Measurements from ENCODE around the gene OVCH1. TPM values are rescaled to one million over a fixed set of nuclear protein-coding genes. Genes with fewer than 3 reads are reported as not detected.

The OVCH1 gene
- total RNA-seq, 1 experiment from 2014 or later, result not detected

DNA sequence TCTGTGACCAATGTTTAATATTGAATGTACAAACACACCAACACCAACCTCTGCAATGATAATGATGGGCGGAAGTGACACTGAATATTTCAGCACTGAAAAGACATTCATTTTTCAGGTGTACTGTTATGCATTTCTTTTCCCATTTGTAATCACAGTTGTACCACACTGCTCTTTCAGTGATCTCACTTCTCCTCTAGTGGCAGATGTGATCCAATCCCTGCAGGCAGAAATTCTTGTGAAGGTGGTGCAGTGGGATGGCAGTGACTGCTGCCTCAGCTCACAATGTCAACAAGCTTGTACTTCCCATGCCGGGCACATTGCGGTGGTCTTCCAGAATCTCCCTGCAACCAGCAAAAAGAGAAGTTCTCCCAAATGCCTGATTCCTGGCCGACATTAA lies 93.5 kb downstream of the OVCH1 start:
- Histone ChIP-seq H3K27ac (no peak overlapping the region), H3K79me2 (ENCODE audit: low read depth) (no peaks in the 10 kb centered on the region), H2AFZ (no peak overlapping the region), H3K4me3 (no peak overlapping the region), H3K36me3 (ENCODE audit: low read depth) (no peaks in the 10 kb centered on the region), H4K20me1 (ENCODE audit: insufficient read depth) (no peaks in the 10 kb centered on the region), H3K4me2 (no peak overlapping the region), H3F3A (ENCODE audit: insufficient read depth, low read depth) (no peaks in the 10 kb centered on the region), H3K27me3 (ENCODE audit: insufficient read depth, low read depth) (no peaks in the 10 kb centered on the region), H3K9me2 (ENCODE audit: insufficient read depth) (no peaks in the 10 kb centered on the region), H3K9me3 (ENCODE audit: insufficient read depth, low read depth) (no peaks in the 10 kb centered on the region), H3K4me1 (replicated peaks; ENCODE audit: insufficient read depth) (no peaks in the 10 kb centered on the region)
- intact Hi-C loops (cut with micrococcal nuclease; ENCODE audit: unreplicated experiment), result no loop called here
- no peak for DNase-seq
- BruUV-seq (replicated peaks), result no TSS peak
- TF ChIP-seq, protein P1, sequence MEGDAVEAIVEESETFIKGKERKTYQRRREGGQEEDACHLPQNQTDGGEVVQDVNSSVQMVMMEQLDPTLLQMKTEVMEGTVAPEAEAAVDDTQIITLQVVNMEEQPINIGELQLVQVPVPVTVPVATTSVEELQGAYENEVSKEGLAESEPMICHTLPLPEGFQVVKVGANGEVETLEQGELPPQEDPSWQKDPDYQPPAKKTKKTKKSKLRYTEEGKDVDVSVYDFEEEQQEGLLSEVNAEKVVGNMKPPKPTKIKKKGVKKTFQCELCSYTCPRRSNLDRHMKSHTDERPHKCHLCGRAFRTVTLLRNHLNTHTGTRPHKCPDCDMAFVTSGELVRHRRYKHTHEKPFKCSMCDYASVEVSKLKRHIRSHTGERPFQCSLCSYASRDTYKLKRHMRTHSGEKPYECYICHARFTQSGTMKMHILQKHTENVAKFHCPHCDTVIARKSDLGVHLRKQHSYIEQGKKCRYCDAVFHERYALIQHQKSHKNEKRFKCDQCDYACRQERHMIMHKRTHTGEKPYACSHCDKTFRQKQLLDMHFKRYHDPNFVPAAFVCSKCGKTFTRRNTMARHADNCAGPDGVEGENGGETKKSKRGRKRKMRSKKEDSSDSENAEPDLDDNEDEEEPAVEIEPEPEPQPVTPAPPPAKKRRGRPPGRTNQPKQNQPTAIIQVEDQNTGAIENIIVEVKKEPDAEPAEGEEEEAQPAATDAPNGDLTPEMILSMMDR (conservative IDR thresholded peaks at IDR 0.05), result no peak
- no peak for TF ChIP-seq EZH2 (IDR thresholded peaks at IDR 0.05; ENCODE audit: low read depth)
- CTCF ChIA-PET, result no interaction called here
- POLR2A ChIA-PET (ENCODE audit: unreplicated experiment), result no interaction called here

DNA sequence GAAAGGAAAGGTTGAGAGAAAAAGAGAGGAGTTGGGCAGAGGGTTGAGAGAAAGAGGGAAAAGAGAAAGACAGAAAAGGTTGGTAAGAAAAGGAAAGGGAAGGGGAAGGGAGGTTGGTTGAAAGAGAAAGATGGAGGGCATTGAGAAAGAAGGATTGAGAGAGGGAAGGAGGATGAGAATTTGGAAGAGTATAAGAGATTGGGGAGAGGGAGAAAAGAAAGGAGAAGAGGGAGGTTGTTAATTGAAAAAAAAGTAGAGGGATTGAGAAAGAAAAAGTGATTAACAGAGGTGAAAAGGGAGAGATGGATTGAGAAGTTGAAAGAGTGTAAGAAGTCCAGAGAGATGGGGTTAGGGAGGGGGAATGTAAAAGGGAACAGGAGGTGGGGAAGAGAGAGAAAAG lies 95.0 kb downstream of the OVCH1 start:
- CTCF ChIA-PET, result no interaction called here

DNA sequence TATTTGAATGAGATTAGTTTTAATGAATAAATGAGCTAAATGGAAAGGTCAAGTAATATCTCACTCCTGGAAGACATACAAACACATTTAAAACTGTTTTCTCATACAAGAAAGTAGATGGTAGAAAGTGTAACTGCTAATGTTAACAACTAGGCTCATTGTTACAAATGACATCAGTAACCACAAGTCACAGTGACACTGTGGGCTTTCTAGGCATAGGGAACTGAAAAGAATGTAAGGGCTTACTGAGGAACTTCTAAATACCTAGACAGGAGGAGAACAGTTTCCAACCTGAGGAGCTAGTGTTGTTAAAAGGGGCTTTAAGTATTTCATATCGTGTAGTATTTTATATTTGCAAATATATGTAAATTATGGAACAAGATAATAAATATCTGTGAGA lies 99.0 kb downstream of the OVCH1 start:
- no TSS peak for BruUV-seq (replicated peaks)
- H3K27ac ChIP-seq, result no peak overlapping the region
- POLR2A ChIA-PET (ENCODE audit: unreplicated experiment), result interaction anchor here (0.7 kb wide), 1 partner anchor 1371 kb away, joined by 3 read pairs; no protein-coding TSS in a partner anchor

More for the DNA sequence above, 95.0 kb downstream of the OVCH1 start:
- Histone ChIP-seq H3K4me3 (no peak overlapping the region), H4K20me1 (ENCODE audit: insufficient read depth) (no peaks in the 10 kb centered on the region), H3K4me2 (no peak overlapping the region), H3K36me3 (ENCODE audit: low read depth) (no peaks in the 10 kb centered on the region), H3K9me2 (ENCODE audit: insufficient read depth) (no peaks in the 10 kb centered on the region), H3K27me3 (ENCODE audit: insufficient read depth, low read depth) (no peaks in the 10 kb centered on the region), H3F3A (ENCODE audit: insufficient read depth, low read depth) (no peaks in the 10 kb centered on the region), H3K27ac (no peak overlapping the region), H3K4me1 (replicated peaks; ENCODE audit: insufficient read depth) (no peaks in the 10 kb centered on the region), H3K9me3 (ENCODE audit: insufficient read depth, low read depth) (no peaks in the 10 kb centered on the region), H3K79me2 (ENCODE audit: low read depth) (no peaks in the 10 kb centered on the region), H2AFZ (peak overlapping the region; percentile 6; the same call in 1 of the 2 replicates)
- intact Hi-C loops (cut with micrococcal nuclease; ENCODE audit: unreplicated experiment), result no loop called here
- TF ChIP-seq EZH2 (IDR thresholded peaks at IDR 0.05; ENCODE audit: low read depth), result no peak
- TF ChIP-seq, protein P1 (conservative IDR thresholded peaks at IDR 0.05), result no peak
- no peak for DNase-seq
- BruUV-seq (replicated peaks), result no TSS peak
- POLR2A ChIA-PET (ENCODE audit: unreplicated experiment), result no interaction called here

More for the DNA sequence above, 99.0 kb downstream of the OVCH1 start:
- Histone ChIP-seq H3F3A (ENCODE audit: insufficient read depth, low read depth) (no peaks in the 10 kb centered on the region), H3K4me1 (replicated peaks; ENCODE audit: insufficient read depth) (no peaks in the 10 kb centered on the region), H4K20me1 (ENCODE audit: insufficient read depth) (no peaks in the 10 kb centered on the region), H3K36me3 (ENCODE audit: low read depth) (no peaks in the 10 kb centered on the region), H3K4me2 (no peak overlapping the region), H3K27me3 (ENCODE audit: insufficient read depth, low read depth) (no peaks in the 10 kb centered on the region), H2AFZ (no peak overlapping the region), H3K9me2 (ENCODE audit: insufficient read depth) (no peaks in the 10 kb centered on the region), H3K79me2 (ENCODE audit: low read depth) (no peaks in the 10 kb centered on the region), H3K4me3 (no peak overlapping the region), H3K9me3 (ENCODE audit: insufficient read depth, low read depth) (no peaks in the 10 kb centered on the region)
- no peak for DNase-seq
- CTCF ChIA-PET, result no interaction called here
- no peak for TF ChIP-seq EZH2 (IDR thresholded peaks at IDR 0.05; ENCODE audit: low read depth)
- TF ChIP-seq, protein P1 (conservative IDR thresholded peaks at IDR 0.05), result no peak
- intact Hi-C loops (cut with micrococcal nuclease; ENCODE audit: unreplicated experiment), result no loop called here

Data from PC-9 (cell line).